CD14-positive monocyte (primary cell): ENCODE measurements around the gene FXYD3. TPM values are rescaled to one million over a fixed set of nuclear protein-coding genes. Genes with fewer than 3 reads are reported as not detected.

Experiments
- DNase-seq, 3 donors: peaks; one replicate each; pipeline ENCODE4 v3.0.0-alpha.2; 2011 to 2022
- H2AFZ ChIP-seq: 2 replicates; pipeline ENCODE4 v1.6.0; 2012; ENCODE audit warnings: mild to moderate bottlenecking, low read depth, low read length, inconsistent platforms; ENCODE audit not compliant: insufficient read depth, poor library complexity, severe bottlenecking
- H3K27ac ChIP-seq, 2 donors: 1 replicate in 1 of 2; 2 replicates in 1 of 2; pipeline ENCODE4 v1.5.1; 2012 to 2013; ENCODE audit warnings: low read length in 2 of 2, control low read depth in 1 of 2, inconsistent platforms in 1 of 2, low read depth in 1 of 2, mild to moderate bottlenecking in 1 of 2
- H3K27me3 ChIP-seq, 2 donors: one replicate each; pipeline versions ENCODE4 v1.6.0 to v1.6.1; 2011 to 2013; ENCODE audit warnings: low read length in 2 of 2; ENCODE audit not compliant: control insufficient read depth in 2 of 2, insufficient read depth in 2 of 2
- H3K36me3 ChIP-seq, 2 donors: replicated peaks in 1 of 2; 1 replicate in 1 of 2; 2 replicates in 1 of 2; pipeline versions ENCODE4 v1.5.1 to v1.6.1; 2012 to 2013; ENCODE audit warnings: low read length in 2 of 2, control low read depth in 1 of 2, inconsistent platforms in 1 of 2, mild to moderate bottlenecking in 1 of 2; ENCODE audit not compliant: insufficient read depth in 2 of 2, control insufficient read depth in 1 of 2
- H3K4me1 ChIP-seq, 2 donors: 1 replicate in 1 of 2; 2 replicates in 1 of 2; pipeline versions ENCODE4 v1.5.1 to v1.6.1; 2012 to 2013; ENCODE audit warnings: low read length in 2 of 2, control low read depth in 1 of 2, inconsistent platforms in 1 of 2, mild to moderate bottlenecking in 1 of 2, moderate library complexity in 1 of 2; ENCODE audit not compliant: insufficient read depth in 2 of 2, control insufficient read depth in 1 of 2
- H3K4me2 ChIP-seq: replicated peaks from 2 replicates; pipeline ENCODE3; 2012; ENCODE audit warnings: low read length, moderate library complexity, mild to moderate bottlenecking; ENCODE audit not compliant: poor library complexity, severe bottlenecking; ENCODE audit errors: extremely low read depth
- H3K4me3 ChIP-seq, 3 experiments: fragments of 200-600 bp in 1 of 3; sonication (generic) in 1 of 3; replicated peaks in 1 of 3; 1 replicate in 2 of 3; 2 replicates in 1 of 3; pipeline ENCODE4 v1.5.1; 2011 to 2013; ENCODE audit warnings: low read length in 3 of 3, mild to moderate bottlenecking in 3 of 3, control low read depth in 2 of 3, low read depth in 2 of 3, inconsistent platforms in 1 of 3, moderate library complexity in 1 of 3
- H3K79me2 ChIP-seq: 2 replicates; pipeline ENCODE4 v1.6.0; 2012; ENCODE audit warnings: mild to moderate bottlenecking, control low read depth, inconsistent platforms, low read length, moderate library complexity; ENCODE audit not compliant: insufficient read depth
- H3K9ac ChIP-seq: 2 replicates; pipeline ENCODE4 v1.6.0; 2017; ENCODE audit warnings: low read length, mild to moderate bottlenecking; ENCODE audit not compliant: insufficient read depth, poor library complexity, severe bottlenecking
- H3K9me3 ChIP-seq, 2 donors: replicated peaks in 1 of 2; 1 replicate in 1 of 2; 2 replicates in 1 of 2; pipeline versions ENCODE4 v1.5.1 to v1.6.1; 2012 to 2013; ENCODE audit warnings: low read length in 2 of 2, control low read depth in 1 of 2; ENCODE audit not compliant: control insufficient read depth in 1 of 2, insufficient read depth in 1 of 2
- H4K20me1 ChIP-seq: 2 replicates; pipeline ENCODE4 v1.6.0; 2012; ENCODE audit warnings: mild to moderate bottlenecking, low read length, control low read depth, moderate library complexity; ENCODE audit not compliant: insufficient read depth
- H3K27ac Mint-ChIP-seq, 7 donors: one replicate each; pipeline ENCODE4 v1.8.0; 2020; ENCODE audit warnings: mild to moderate bottlenecking in 7 of 7, mixed read lengths in 7 of 7, moderate library complexity in 6 of 7, inconsistent platforms in 2 of 7
- H3K27me3 Mint-ChIP-seq, 3 donors: one replicate each; pipeline ENCODE4 v1.8.0; 2021 to 2022; ENCODE audit warnings: low read depth in 3 of 3, mild to moderate bottlenecking in 3 of 3, mixed read lengths in 3 of 3, moderate library complexity in 3 of 3, inconsistent platforms in 1 of 3
- H3K36me3 Mint-ChIP-seq, 2 donors: one replicate each; pipeline ENCODE4 v1.8.0; 2020; ENCODE audit warnings: mixed read lengths in 2 of 2, inconsistent platforms in 1 of 2, mild to moderate bottlenecking in 1 of 2
- H3K4me1 Mint-ChIP-seq: one replicate; pipeline ENCODE4 v1.8.0; 2020; ENCODE audit warnings: mild to moderate bottlenecking, mixed read lengths
- H3K4me3 Mint-ChIP-seq, 2 donors: one replicate each; pipeline ENCODE4 v1.8.0; 2020; ENCODE audit warnings: mild to moderate bottlenecking in 2 of 2, mixed read lengths in 2 of 2, moderate library complexity in 1 of 2
- H3K9me3 Mint-ChIP-seq, 7 donors: one replicate each; pipeline ENCODE4 v1.8.0; 2020 to 2022; ENCODE audit warnings: mixed read lengths in 7 of 7, mild to moderate bottlenecking in 6 of 7, moderate library complexity in 6 of 7, inconsistent platforms in 2 of 7
- CTCF ChIP-seq: fragments of 200-600 bp; IDR thresholded peaks from one replicate; pipeline ENCODE4 v1.8.0; 2022; ENCODE audit warnings: antibody characterized with exemption, mild to moderate bottlenecking
- WGBS: methylation state at CpG from one replicate; pipeline ENCODE4 v1.1.5; 2013; ENCODE audit warnings: missing lambda C conversion rate; ENCODE audit not compliant: insufficient coverage; 5-methylcytosine and 5-hydroxymethylcytosine counted together
- intact Hi-C, 2 donors: fragments of 100-400 bp; cut with micrococcal nuclease; formaldehyde crosslinking; loops; one replicate each; pipeline versions ENCODE4 v1.15.0 to v1.15.1; 2023
- polyA plus RNA-seq, 3 donors: library from polyadenylated mRNA; depleted of rRNA in 1 of 3; unstranded in 2 of 3; stranded (reverse) in 1 of 3; fragments of 300-500 nt in 2 of 3; fragments of >200 nt in 1 of 3; fragmentation: Illumina TruSeq in 2 of 3; gene quantifications; 1 replicate in 2 of 3; 2 replicates in 1 of 3; pipeline ENCODE4 v1.2.3, GENCODE V29; 2012 to 2021

The FXYD3 gene
- polyA plus RNA-seq, 3 donors = not detected

GRCh38 chr19:35142606-35143230 is 27.1 kb downstream of the FXYD3 start:
- Mint-ChIP-seq H3K36me3 (peaks cover 0 to under 1% of the 10 kb centered on the region in 2 donors), H3K4me1 (peaks cover 56% of the 10 kb centered on the region), H3K27ac (no peak overlapping the region), H3K27me3 (peaks cover 30 to 40% (median 31%) of the 10 kb centered on the region in 3 donors), H3K4me3 (peak overlapping the region in 1 of 2 donors; percentile 75), H3K9me3 (peaks cover 0 to 13% (median 0%) of the 10 kb centered on the region in 7 donors)
- no peaks in the 10 kb centered on the region for H3K36me3 ChIP-seq
- TF ChIP-seq CTCF = peak; percentile 85
- H3K27ac ChIP-seq = no peak overlapping the region
- no peak overlapping the region for H2AFZ ChIP-seq
- peaks cover 0 to 8% of the 10 kb centered on the region in 2 donors for H3K9me3 ChIP-seq
- peak; percentile 35 to 51 (median 39) for DNase-seq
- 0% methylated on average over 15 of the region's 46 CpGs for WGBS
- no peaks in the 10 kb centered on the region for H4K20me1 ChIP-seq
- H3K4me2 ChIP-seq = peak overlapping the region; percentile 36
- no peaks in the 10 kb centered on the region for H3K79me2 ChIP-seq
- peaks cover 23 to 37% of the 10 kb centered on the region in 2 donors for H3K27me3 ChIP-seq
- intact Hi-C loops = loop anchor here in 1 of 2 donors (5.0 kb wide), 1 partner anchor 125 kb away; the partner anchor contains the start of gene USF2
- peaks cover 54 to 58% of the 10 kb centered on the region in 2 donors for H3K4me1 ChIP-seq
- H3K9ac ChIP-seq = no peak overlapping the region
- no peak overlapping the region for H3K4me3 ChIP-seq

GRCh38 chr19:35143231-35143715 is 27.6 kb downstream of the FXYD3 start, which contains the start of gene FXYD7:
TSS of gene FXYD7 (plus strand) at chr19:35143255. CDS start at chr19:35143334, 79 bp downstream.
- Histone ChIP-seq H2AFZ (no peak within 1 kb of the TSS), H3K4me3 (no peak within 1 kb of the TSS), H3K79me2 (no peaks in the 10 kb centered on the region), H4K20me1 (no peaks in the 10 kb centered on the region), H3K4me2 (peak within 1 kb of the TSS; percentile 36), H3K27me3 (peaks cover 23 to 37% of the 10 kb centered on the region in 2 donors), H3K4me1 (peaks cover 53 to 58% of the 10 kb centered on the region in 2 donors), H3K27ac (no peak within 1 kb of the TSS), H3K9ac (no peak within 1 kb of the TSS), H3K9me3 (peaks cover 0 to 8% of the 10 kb centered on the region in 2 donors), H3K36me3 (no peaks in the 10 kb centered on the region)
- WGBS = 2% methylated on average over 22 of the region's 31 CpGs
- Mint-ChIP-seq H3K27me3 (peaks cover 30 to 40% (median 31%) of the 10 kb centered on the region in 3 donors), H3K9me3 (peaks cover 0 to 13% (median 0%) of the 10 kb centered on the region in 7 donors), H3K36me3 (peaks cover 0 to 6% of the 10 kb centered on the region in 2 donors), H3K4me3 (peak within 1 kb of the TSS in 1 of 2 donors; percentile 76), H3K27ac (peak within 1 kb of the TSS in 2 of 7 donors; percentile 50 to 53), H3K4me1 (peaks cover 58% of the 10 kb centered on the region)
- intact Hi-C loops = loop anchor here in 1 of 2 donors (5.0 kb wide), 1 partner anchor 124 kb away; the partner anchor contains the start of gene USF2
- peak; percentile 67 for TF ChIP-seq CTCF
- DNase-seq = no peak
